ENCODE results near the gene ASIC4. TPM values are rescaled to one million over a fixed set of nuclear protein-coding genes. Genes with fewer than 3 reads are reported as not detected.

The ASIC4 gene
- total RNA-seq, 1 experiment from 2014 or later, result 0.11 TPM

DNA sequence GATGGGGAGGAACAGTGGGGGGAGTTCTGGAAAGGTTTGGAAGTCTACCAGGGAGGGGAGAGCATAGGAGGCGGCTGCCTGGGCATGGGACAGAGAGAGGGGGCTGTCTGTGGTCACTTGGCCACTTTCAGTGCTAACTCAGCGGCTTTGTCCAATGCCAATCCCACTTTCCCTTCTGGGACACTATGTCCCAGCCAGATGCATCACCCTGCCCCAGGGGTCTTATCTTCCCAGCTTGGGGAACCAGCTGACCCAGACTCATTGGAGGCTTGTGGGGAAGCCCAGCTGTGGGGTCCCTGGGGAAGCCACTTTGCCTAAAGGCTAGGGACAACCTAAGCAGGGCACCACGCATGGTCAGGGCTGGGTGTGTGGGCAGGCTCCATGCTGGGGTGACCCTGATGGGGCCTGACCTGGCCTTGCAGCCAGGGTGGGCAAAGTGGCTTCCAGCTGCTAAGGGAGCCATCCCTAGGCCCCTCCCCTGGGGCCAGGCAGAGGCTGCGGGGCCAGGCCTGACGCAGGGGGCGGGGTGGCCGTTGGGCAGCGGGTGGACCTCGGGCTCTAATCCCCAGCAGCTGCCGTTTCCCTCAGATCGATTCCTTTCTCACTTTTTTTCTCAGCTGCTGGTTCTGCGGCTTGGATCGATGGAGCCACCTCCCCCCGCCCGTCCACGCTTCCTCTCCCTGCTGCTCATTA lies 1.6 kb upstream of the ASIC4 start:
- Histone ChIP-seq H3K9me3 (ENCODE audit: low read length) (no peaks in the 10 kb centered on the region), H4K20me1 (ENCODE audit: low read length) (no peaks in the 10 kb centered on the region), H3K27me3 (ENCODE audit: low read length) (peaks cover 47% of the 10 kb centered on the region), H3K9ac (ENCODE audit: low read length) (no peak overlapping the region), H3K36me3 (ENCODE audit: low read depth, low read length) (no peaks in the 10 kb centered on the region), H3K9me2 (replicated peaks; ENCODE audit: low read length) (no peaks in the 10 kb centered on the region), H3K4me3 (ENCODE audit: low read length) (no peak overlapping the region), H3K4me1 (ENCODE audit: insufficient read depth, low read length) (no peaks in the 10 kb centered on the region; the same call in 1 of the 2 replicates), H3K79me2 (ENCODE audit: low read length) (no peaks in the 10 kb centered on the region), H3F3A (ENCODE audit: low read length, unreplicated experiment) (no peaks in the 10 kb centered on the region), H3K27ac (ENCODE audit: low read length) (no peak overlapping the region), H2AFZ (ENCODE audit: low read length) (no peak overlapping the region), H3K4me2 (ENCODE audit: low read length) (no peak overlapping the region)
- ChIA-PET CTCF (no interaction called here), POLR2A (ENCODE audit: unreplicated experiment) (no interaction called here)
- intact Hi-C loops (cut with micrococcal nuclease), result no loop called here
- TF ChIP-seq EZH2phosphoT487 (IDR thresholded peaks at IDR 0.05; ENCODE audit: borderline replicate concordance, low read length), result no peak
- TF ChIP-seq EZH2 (IDR thresholded peaks at IDR 0.05; ENCODE audit: low read length, unreplicated experiment), result no peak
- TF ChIP-seq, protein P1, sequence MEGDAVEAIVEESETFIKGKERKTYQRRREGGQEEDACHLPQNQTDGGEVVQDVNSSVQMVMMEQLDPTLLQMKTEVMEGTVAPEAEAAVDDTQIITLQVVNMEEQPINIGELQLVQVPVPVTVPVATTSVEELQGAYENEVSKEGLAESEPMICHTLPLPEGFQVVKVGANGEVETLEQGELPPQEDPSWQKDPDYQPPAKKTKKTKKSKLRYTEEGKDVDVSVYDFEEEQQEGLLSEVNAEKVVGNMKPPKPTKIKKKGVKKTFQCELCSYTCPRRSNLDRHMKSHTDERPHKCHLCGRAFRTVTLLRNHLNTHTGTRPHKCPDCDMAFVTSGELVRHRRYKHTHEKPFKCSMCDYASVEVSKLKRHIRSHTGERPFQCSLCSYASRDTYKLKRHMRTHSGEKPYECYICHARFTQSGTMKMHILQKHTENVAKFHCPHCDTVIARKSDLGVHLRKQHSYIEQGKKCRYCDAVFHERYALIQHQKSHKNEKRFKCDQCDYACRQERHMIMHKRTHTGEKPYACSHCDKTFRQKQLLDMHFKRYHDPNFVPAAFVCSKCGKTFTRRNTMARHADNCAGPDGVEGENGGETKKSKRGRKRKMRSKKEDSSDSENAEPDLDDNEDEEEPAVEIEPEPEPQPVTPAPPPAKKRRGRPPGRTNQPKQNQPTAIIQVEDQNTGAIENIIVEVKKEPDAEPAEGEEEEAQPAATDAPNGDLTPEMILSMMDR (conservative IDR thresholded peaks at IDR 0.05; ENCODE audit: low read depth, low read length), result no peak
- no TSS peak for BruUV-seq (replicated peaks)
- ATAC-seq, result no peak
- no peak for DNase-seq

DNA sequence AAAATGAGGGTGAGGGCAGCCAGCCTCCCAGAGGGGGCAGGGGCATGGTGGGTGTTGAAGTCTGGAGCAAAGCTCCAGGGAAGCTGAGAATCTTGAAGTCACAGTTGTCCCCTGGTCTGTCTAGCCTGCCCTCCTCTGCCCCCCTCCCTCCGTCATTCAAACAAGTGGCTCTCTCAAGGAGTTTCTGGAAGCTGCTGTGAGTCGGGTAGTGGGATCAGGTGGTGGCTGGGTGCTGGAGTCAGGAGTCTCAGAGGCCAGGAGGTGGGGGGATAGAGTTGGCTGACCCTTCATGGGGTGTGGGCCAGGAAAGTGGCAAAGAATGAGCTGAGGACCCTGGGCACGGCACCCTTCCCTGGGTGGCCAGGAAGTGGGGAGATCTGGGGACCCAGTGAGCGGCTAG lies 495 bp upstream of the ASIC4 start:
- H3K9ac ChIP-seq (ENCODE audit: low read length), result no peak overlapping the region
- TF ChIP-seq, protein P1 (conservative IDR thresholded peaks at IDR 0.05; ENCODE audit: low read depth, low read length), result no peak
- TF ChIP-seq EZH2phosphoT487 (IDR thresholded peaks at IDR 0.05; ENCODE audit: borderline replicate concordance, low read length) (no peak), EZH2 (IDR thresholded peaks at IDR 0.05; ENCODE audit: low read length, unreplicated experiment) (no peak)
- H3K4me1 ChIP-seq (ENCODE audit: insufficient read depth, low read length), result no peaks in the 10 kb centered on the region; the same call in 1 of the 2 replicates
- H3F3A ChIP-seq (ENCODE audit: low read length, unreplicated experiment), result no peaks in the 10 kb centered on the region
- ATAC-seq (no peak), DNase-seq (no peak)
- no peak overlapping the region for H3K27ac ChIP-seq (ENCODE audit: low read length)
- H3K4me2 ChIP-seq (ENCODE audit: low read length), result peak overlapping the region; percentile 48
- ChIA-PET CTCF (no interaction called here), POLR2A (ENCODE audit: unreplicated experiment) (no interaction called here)
- no peaks in the 10 kb centered on the region for H3K9me3 ChIP-seq (ENCODE audit: low read length)
- H3K79me2 ChIP-seq (ENCODE audit: low read length), result no peaks in the 10 kb centered on the region
- no peaks in the 10 kb centered on the region for H3K36me3 ChIP-seq (ENCODE audit: low read depth, low read length)
- intact Hi-C loops (cut with micrococcal nuclease), result no loop called here
- H4K20me1 ChIP-seq (ENCODE audit: low read length), result no peaks in the 10 kb centered on the region
- H3K9me2 ChIP-seq (replicated peaks; ENCODE audit: low read length), result no peaks in the 10 kb centered on the region
- peak overlapping the region; percentile 32; the same call in 1 of the 2 replicates for H2AFZ ChIP-seq (ENCODE audit: low read length)
- 0 out of 2 replicates have a peak overlapping the region, but pooled peaks have one; percentile 8 for H3K4me3 ChIP-seq (ENCODE audit: low read length)
- peaks cover 47% of the 10 kb centered on the region for H3K27me3 ChIP-seq (ENCODE audit: low read length)
- BruUV-seq (replicated peaks), result no TSS peak

DNA sequence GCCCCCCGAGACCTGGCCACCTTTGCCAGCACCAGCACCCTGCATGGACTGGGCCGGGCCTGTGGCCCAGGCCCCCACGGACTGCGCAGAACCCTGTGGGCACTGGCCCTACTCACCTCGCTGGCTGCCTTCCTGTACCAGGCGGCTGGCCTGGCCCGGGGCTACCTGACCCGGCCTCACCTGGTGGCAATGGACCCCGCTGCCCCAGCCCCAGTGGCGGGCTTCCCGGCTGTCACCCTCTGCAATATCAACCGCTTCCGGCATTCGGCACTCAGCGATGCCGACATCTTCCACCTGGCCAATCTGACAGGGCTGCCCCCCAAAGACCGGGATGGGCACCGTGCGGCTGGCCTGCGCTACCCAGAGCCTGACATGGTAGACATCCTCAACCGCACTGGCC lies 554 bp downstream of the ASIC4 start:
- no peak overlapping the region for H3K4me2 ChIP-seq (ENCODE audit: low read length)
- ChIA-PET POLR2A (ENCODE audit: unreplicated experiment) (no interaction called here), CTCF (no interaction called here)
- intact Hi-C loops (cut with micrococcal nuclease), result no loop called here
- no peaks in the 10 kb centered on the region for H3K9me3 ChIP-seq (ENCODE audit: low read length)
- no peak overlapping the region for H3K27ac ChIP-seq (ENCODE audit: low read length)
- H3K27me3 ChIP-seq (ENCODE audit: low read length), result peaks cover 47% of the 10 kb centered on the region
- no peaks in the 10 kb centered on the region for H3K4me1 ChIP-seq (ENCODE audit: insufficient read depth, low read length)
- no peak overlapping the region for H3K9ac ChIP-seq (ENCODE audit: low read length)
- no peak overlapping the region for H2AFZ ChIP-seq (ENCODE audit: low read length)
- no peaks in the 10 kb centered on the region for H4K20me1 ChIP-seq (ENCODE audit: low read length)
- no peak for TF ChIP-seq EZH2phosphoT487 (IDR thresholded peaks at IDR 0.05; ENCODE audit: borderline replicate concordance, low read length)
- TF ChIP-seq EZH2 (IDR thresholded peaks at IDR 0.05; ENCODE audit: low read length, unreplicated experiment), result no peak
- TF ChIP-seq, protein P1 (conservative IDR thresholded peaks at IDR 0.05; ENCODE audit: low read depth, low read length), result no peak
- no peaks in the 10 kb centered on the region for H3K79me2 ChIP-seq (ENCODE audit: low read length)
- DNase-seq (no peak), ATAC-seq (no peak)
- H3F3A ChIP-seq (ENCODE audit: low read length, unreplicated experiment), result no peaks in the 10 kb centered on the region
- no TSS peak for BruUV-seq (replicated peaks)
- H3K4me3 ChIP-seq (ENCODE audit: low read length), result no peak overlapping the region
- no peaks in the 10 kb centered on the region for H3K9me2 ChIP-seq (replicated peaks; ENCODE audit: low read length)
- no peaks in the 10 kb centered on the region for H3K36me3 ChIP-seq (ENCODE audit: low read depth, low read length)

Measured in PC-3 (cell line).